ENCODE measurements around the gene CDAN1. TPM values are rescaled to one million over a fixed set of nuclear protein-coding genes. Genes with fewer than 3 reads are reported as not detected.

CDAN1 gene
- total RNA-seq, 2 donors from 2014 or later, result 22.3 to 26.9 TPM

DNA sequence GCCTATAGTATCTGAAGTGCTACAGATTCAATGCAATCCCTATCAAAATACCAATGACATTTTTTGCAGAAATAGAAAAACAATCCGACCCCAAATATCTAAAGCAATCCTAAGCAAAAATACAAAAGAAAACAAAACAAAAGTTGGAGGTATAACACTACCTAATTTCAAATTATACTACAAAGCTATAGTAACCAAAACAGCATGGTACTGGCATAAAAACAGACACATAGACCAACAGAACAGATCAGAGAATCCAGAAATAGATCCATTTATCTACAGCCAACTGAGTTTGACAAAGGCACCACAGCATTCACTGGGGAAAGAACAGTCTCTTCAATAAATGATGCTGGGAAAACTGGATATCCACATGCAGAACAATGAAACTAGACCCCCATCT is 23.8 kb upstream of the CDAN1 start:
- intact Hi-C loops (cut with DNase I), result no loop called here
- Histone ChIP-seq H3K9me3 (no peaks in the 10 kb centered on the region), H3K4me3 (no peak overlapping the region), H3K4me1 (replicated peaks) (no peaks in the 10 kb centered on the region), H3K27ac (no peak overlapping the region), H3K27me3 (replicated peaks; ENCODE audit: insufficient read depth) (no peaks in the 10 kb centered on the region), H3K36me3 (no peaks in the 10 kb centered on the region)
- no peak for DNase-seq (ENCODE audit: low spot score)
- TF ChIP-seq, protein P1, sequence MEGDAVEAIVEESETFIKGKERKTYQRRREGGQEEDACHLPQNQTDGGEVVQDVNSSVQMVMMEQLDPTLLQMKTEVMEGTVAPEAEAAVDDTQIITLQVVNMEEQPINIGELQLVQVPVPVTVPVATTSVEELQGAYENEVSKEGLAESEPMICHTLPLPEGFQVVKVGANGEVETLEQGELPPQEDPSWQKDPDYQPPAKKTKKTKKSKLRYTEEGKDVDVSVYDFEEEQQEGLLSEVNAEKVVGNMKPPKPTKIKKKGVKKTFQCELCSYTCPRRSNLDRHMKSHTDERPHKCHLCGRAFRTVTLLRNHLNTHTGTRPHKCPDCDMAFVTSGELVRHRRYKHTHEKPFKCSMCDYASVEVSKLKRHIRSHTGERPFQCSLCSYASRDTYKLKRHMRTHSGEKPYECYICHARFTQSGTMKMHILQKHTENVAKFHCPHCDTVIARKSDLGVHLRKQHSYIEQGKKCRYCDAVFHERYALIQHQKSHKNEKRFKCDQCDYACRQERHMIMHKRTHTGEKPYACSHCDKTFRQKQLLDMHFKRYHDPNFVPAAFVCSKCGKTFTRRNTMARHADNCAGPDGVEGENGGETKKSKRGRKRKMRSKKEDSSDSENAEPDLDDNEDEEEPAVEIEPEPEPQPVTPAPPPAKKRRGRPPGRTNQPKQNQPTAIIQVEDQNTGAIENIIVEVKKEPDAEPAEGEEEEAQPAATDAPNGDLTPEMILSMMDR (IDR thresholded peaks at IDR 0.05), result no peak
- TF ChIP-seq POLR2AphosphoS5 (IDR thresholded peaks at IDR 0.05) (no peak), POLR2A (IDR thresholded peaks at IDR 0.05) (no peak)
- WGBS, result 100% methylated on average over 1 of the region's 1 CpG

DNA sequence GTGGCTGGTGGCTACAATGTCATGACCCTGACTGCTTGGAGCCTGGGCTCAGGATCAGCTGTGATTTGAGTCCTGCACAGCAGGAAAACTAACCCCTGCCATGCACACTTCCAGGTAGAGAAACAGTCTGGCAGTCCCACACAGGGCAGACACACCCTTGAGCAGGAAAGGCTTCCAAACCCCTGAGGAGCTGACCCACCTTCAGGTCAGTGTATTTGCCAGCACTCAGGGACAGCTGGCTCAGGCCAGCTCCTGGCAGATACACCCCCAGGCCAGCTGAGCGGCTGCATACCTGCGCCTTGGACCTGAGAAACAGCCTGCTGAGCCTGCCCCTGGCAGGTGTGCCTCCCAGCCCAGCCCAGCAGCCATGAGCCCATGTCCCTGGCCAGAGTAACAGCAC is 22.2 kb upstream of the CDAN1 start:
- Histone ChIP-seq H3K9me3 (no peaks in the 10 kb centered on the region), H3K4me3 (no peak overlapping the region), H3K36me3 (no peaks in the 10 kb centered on the region), H3K27ac (no peak overlapping the region), H3K27me3 (replicated peaks; ENCODE audit: insufficient read depth) (no peaks in the 10 kb centered on the region), H3K4me1 (replicated peaks) (no peaks in the 10 kb centered on the region)
- intact Hi-C loops (cut with DNase I), result no loop called here
- no peak for DNase-seq (ENCODE audit: low spot score)
- 100% methylated on average over 2 of the region's 2 CpGs for WGBS
- TF ChIP-seq POLR2AphosphoS5 (IDR thresholded peaks at IDR 0.05) (no peak), POLR2A (IDR thresholded peaks at IDR 0.05) (no peak)
- TF ChIP-seq, protein P1 (IDR thresholded peaks at IDR 0.05), result no peak

DNA sequence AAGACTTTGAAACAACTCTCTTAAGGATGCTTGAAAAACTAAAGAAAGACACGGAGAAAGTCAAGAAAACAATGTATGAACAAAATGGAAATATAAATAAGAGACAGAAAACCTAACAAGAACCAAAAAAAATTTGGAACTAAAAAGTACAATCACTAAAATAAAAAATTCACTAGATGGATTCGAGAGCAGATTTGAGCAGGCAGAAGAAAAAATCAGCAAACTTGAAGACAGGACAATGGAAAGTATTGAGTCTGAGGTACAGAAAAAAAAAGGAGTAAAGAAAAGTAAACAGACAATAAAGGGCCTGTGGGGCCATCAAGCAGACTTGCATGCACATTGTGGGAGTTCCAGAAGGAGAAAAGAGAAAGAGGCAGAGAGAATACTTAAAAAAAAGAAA is 13.4 kb upstream of the CDAN1 start:
- no peaks in the 10 kb centered on the region for H3K36me3 ChIP-seq
- intact Hi-C loops (cut with DNase I), result no loop called here
- H3K27ac ChIP-seq, result no peak overlapping the region
- no peaks in the 10 kb centered on the region for H3K27me3 ChIP-seq (replicated peaks; ENCODE audit: insufficient read depth)
- no peaks in the 10 kb centered on the region for H3K4me1 ChIP-seq (replicated peaks)
- WGBS, result 94% methylated on average over 2 of the region's 2 CpGs
- no peak for TF ChIP-seq POLR2AphosphoS5 (IDR thresholded peaks at IDR 0.05)
- H3K4me3 ChIP-seq, result no peak overlapping the region
- no peak for DNase-seq (ENCODE audit: low spot score)
- H3K9me3 ChIP-seq, result no peaks in the 10 kb centered on the region

DNA sequence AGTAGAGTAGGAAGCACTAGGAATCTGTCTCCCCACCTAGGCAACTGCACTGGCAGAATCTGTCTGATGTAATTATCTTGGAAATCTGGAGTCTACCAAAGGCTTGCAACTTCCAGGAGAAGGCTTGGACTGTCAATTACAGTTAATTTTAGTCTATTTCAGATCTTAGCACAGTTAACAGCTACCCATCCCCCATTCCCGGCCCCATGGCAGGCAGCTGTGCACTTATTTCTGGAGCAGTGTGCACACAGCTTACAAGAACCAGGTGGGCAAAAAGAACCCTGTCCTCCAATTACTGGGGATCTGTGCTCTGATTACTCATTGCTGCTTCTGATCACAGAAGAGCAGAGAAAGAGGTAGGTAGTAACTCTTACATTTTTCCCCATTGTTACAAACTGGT is 12.3 kb upstream of the CDAN1 start:
- no peak overlapping the region for H3K27ac ChIP-seq
- no peaks in the 10 kb centered on the region for H3K4me1 ChIP-seq (replicated peaks)
- H3K27me3 ChIP-seq (replicated peaks; ENCODE audit: insufficient read depth), result no peaks in the 10 kb centered on the region
- no peaks in the 10 kb centered on the region for H3K36me3 ChIP-seq
- no peak for TF ChIP-seq POLR2AphosphoS5 (IDR thresholded peaks at IDR 0.05)
- H3K9me3 ChIP-seq, result no peaks in the 10 kb centered on the region
- H3K4me3 ChIP-seq, result no peak overlapping the region
- no peak for DNase-seq (ENCODE audit: low spot score)
- 85% methylated on average over 1 of the region's 1 CpG for WGBS
- intact Hi-C loops (cut with DNase I), result no loop called here

DNA sequence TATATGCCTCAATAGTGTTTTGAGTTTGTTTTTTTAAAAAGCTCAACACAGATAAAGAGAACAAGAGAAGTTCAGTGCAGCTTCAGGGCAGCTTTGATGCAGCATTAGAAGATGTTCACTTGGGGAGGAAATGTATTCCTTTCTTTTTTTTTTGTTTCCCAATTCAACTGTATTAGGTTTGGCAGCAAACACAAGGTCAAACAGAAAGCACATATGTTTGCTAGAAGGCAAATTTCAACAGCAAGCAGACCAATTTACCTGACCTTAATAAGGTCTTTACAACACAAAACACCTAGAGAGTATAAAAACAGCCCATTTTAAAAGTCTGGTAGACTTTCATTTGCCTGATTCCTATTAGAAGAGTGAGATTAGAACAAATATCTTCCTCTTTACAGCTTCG is 7.3 kb upstream of the CDAN1 start:
- H3K36me3 ChIP-seq, result no peaks in the 10 kb centered on the region
- TF ChIP-seq POLR2A (IDR thresholded peaks at IDR 0.05) (no peak), POLR2AphosphoS5 (IDR thresholded peaks at IDR 0.05) (no peak)
- TF ChIP-seq, protein P1 (IDR thresholded peaks at IDR 0.05), result no peak
- no peaks in the 10 kb centered on the region for H3K27me3 ChIP-seq (replicated peaks; ENCODE audit: insufficient read depth)
- no peak overlapping the region for H3K4me3 ChIP-seq
- no peak overlapping the region for H3K27ac ChIP-seq
- DNase-seq (ENCODE audit: low spot score), result no peak
- H3K4me1 ChIP-seq (replicated peaks), result no peaks in the 10 kb centered on the region
- H3K9me3 ChIP-seq, result no peaks in the 10 kb centered on the region
- intact Hi-C loops (cut with DNase I), result no loop called here
- WGBS, result 92% methylated on average over 1 of the region's 1 CpG

DNA sequence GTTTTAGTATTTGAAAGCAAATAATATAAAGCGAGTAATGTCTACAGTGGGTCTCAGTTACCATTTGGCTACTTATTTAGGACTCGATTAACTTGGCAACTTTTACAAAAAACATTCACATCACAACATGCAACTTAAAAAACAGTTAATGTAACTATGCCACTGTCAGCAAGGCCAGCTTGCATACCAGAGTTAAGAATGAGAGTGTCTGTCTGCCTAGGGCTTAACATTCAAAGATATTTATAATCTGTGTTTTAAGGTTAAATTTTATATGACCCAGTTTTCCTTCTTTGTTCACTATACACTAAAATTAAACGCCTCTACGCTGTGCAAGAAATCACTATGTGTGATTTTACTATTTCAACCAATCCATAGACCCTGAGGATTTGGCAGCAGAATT is 5.2 kb upstream of the CDAN1 start:
- no peaks in the 10 kb centered on the region for H3K27me3 ChIP-seq (replicated peaks; ENCODE audit: insufficient read depth)
- no peak overlapping the region for H3K4me3 ChIP-seq
- H3K4me1 ChIP-seq (replicated peaks), result no peaks in the 10 kb centered on the region
- no peaks in the 10 kb centered on the region for H3K9me3 ChIP-seq
- TF ChIP-seq, protein P1 (IDR thresholded peaks at IDR 0.05), result no peak
- TF ChIP-seq POLR2A (IDR thresholded peaks at IDR 0.05), result no peak
- TF ChIP-seq POLR2AphosphoS5 (IDR thresholded peaks at IDR 0.05), result no peak
- intact Hi-C loops (cut with DNase I), result no loop called here
- H3K27ac ChIP-seq, result no peak overlapping the region
- 75% methylated on average over 4 of the region's 4 CpGs for WGBS
- no peak for DNase-seq (ENCODE audit: low spot score)
- H3K36me3 ChIP-seq, result no peaks in the 10 kb centered on the region

All from prostate gland (tissue), 2 donors.